Measurements from ENCODE around the gene IL10RA.

The IL10RA gene

DNA sequence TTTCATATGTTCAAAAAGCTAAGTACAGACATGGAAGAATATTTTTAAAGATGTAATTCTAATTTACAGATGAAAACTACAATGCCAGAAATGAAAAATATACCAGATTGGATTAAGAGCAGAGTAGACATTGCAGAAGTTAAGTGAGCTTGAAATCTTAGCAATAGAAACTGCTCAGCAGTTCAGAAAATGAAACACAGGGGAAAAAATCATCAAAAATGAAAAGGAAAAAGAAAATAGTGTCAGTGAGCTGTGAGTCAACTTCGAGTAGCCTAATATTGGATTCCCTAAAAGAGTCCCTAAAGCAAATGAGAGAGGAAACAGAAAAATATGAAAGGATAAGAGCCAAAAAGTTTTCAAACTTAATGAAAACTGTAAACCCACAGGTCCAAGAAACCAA, 25.8 kb upstream of the IL10RA start:
- no peaks in the 10 kb centered on the region for H3K36me3 ChIP-seq (replicated peaks; ENCODE audit: insufficient read depth, low read length)
- no peaks in the 10 kb centered on the region for H4K20me1 ChIP-seq (ENCODE audit: insufficient read depth, low read length)
- no peaks in the 10 kb centered on the region for H3K27me3 ChIP-seq (replicated peaks; ENCODE audit: insufficient read depth, low read length)
- peak overlapping the region; percentile 30; the same call in 1 of the 2 replicates for H3K4me2 ChIP-seq (ENCODE audit: low read depth, low read length)
- no peak overlapping the region for H3K9ac ChIP-seq (ENCODE audit: low read length)
- H3K4me3 ChIP-seq (ENCODE audit: low read length) = no peak overlapping the region
- TF ChIP-seq, protein P1, sequence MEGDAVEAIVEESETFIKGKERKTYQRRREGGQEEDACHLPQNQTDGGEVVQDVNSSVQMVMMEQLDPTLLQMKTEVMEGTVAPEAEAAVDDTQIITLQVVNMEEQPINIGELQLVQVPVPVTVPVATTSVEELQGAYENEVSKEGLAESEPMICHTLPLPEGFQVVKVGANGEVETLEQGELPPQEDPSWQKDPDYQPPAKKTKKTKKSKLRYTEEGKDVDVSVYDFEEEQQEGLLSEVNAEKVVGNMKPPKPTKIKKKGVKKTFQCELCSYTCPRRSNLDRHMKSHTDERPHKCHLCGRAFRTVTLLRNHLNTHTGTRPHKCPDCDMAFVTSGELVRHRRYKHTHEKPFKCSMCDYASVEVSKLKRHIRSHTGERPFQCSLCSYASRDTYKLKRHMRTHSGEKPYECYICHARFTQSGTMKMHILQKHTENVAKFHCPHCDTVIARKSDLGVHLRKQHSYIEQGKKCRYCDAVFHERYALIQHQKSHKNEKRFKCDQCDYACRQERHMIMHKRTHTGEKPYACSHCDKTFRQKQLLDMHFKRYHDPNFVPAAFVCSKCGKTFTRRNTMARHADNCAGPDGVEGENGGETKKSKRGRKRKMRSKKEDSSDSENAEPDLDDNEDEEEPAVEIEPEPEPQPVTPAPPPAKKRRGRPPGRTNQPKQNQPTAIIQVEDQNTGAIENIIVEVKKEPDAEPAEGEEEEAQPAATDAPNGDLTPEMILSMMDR (IDR thresholded peaks at IDR 0.05; ENCODE audit: low read length) = no peak
- TF ChIP-seq EZH2phosphoT487 (IDR thresholded peaks at IDR 0.05; ENCODE audit: low read length) = no peak
- no peak for TF ChIP-seq EZH2 (optimal IDR thresholded peaks at IDR 0.05; ENCODE audit: low read depth, low read length)
- H3K9me3 ChIP-seq (replicated peaks; ENCODE audit: insufficient read depth, low read length) = no peaks in the 10 kb centered on the region
- no peaks in the 10 kb centered on the region for H3K79me2 ChIP-seq (ENCODE audit: low read length)
- peaks cover 7% of the 10 kb centered on the region; the same call in 1 of the 2 replicates for H3F3A ChIP-seq (ENCODE audit: insufficient read depth, low read length)
- peaks cover 15% of the 10 kb centered on the region for H3K4me1 ChIP-seq (ENCODE audit: low read length)
- no peak overlapping the region for H2AFZ ChIP-seq (ENCODE audit: low read length)
- H3K27ac ChIP-seq (ENCODE audit: low read length) = no peak overlapping the region
- DNase-seq = no peak
- H3K9me2 ChIP-seq (replicated peaks; ENCODE audit: insufficient read depth, low read length) = no peaks in the 10 kb centered on the region

DNA sequence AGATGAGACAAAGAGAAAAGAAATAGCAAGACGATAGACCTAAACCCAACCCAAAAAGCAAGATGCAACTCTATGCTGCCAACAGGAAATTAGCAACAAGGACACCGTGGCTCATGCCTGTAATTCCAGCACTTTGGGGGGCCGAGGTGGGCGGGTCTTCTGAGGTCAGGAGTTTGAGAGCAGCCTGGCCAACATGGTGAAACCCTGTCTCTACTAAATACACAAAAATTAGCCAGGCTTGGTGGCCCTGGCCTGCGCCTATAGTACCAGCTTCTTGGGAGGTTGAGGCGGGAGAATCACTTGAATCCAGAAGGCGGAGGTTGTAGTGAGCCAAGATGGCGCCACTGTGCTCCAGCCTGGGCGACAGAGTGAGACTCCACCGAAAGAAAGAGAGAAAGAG, 24.3 kb upstream of the IL10RA start:
- no peaks in the 10 kb centered on the region for H3K9me3 ChIP-seq (replicated peaks; ENCODE audit: insufficient read depth, low read length)
- no peak overlapping the region for H3K9ac ChIP-seq (ENCODE audit: low read length)
- no peak overlapping the region for H3K4me3 ChIP-seq (ENCODE audit: low read length)
- H3K36me3 ChIP-seq (replicated peaks; ENCODE audit: insufficient read depth, low read length) = no peaks in the 10 kb centered on the region
- peaks cover 7% of the 10 kb centered on the region; the same call in 1 of the 2 replicates for H3F3A ChIP-seq (ENCODE audit: insufficient read depth, low read length)
- H3K9me2 ChIP-seq (replicated peaks; ENCODE audit: insufficient read depth, low read length) = no peaks in the 10 kb centered on the region
- TF ChIP-seq, protein P1 (IDR thresholded peaks at IDR 0.05; ENCODE audit: low read length) = no peak
- no peak for TF ChIP-seq EZH2 (optimal IDR thresholded peaks at IDR 0.05; ENCODE audit: low read depth, low read length)
- no peak for TF ChIP-seq EZH2phosphoT487 (IDR thresholded peaks at IDR 0.05; ENCODE audit: low read length)
- no peak overlapping the region for H3K4me2 ChIP-seq (ENCODE audit: low read depth, low read length)
- no peaks in the 10 kb centered on the region for H3K79me2 ChIP-seq (ENCODE audit: low read length)
- no peaks in the 10 kb centered on the region for H3K27me3 ChIP-seq (replicated peaks; ENCODE audit: insufficient read depth, low read length)
- no peak for DNase-seq
- H4K20me1 ChIP-seq (ENCODE audit: insufficient read depth, low read length) = no peaks in the 10 kb centered on the region
- no peak overlapping the region for H3K27ac ChIP-seq (ENCODE audit: low read length)
- H3K4me1 ChIP-seq (ENCODE audit: low read length) = peaks cover 15% of the 10 kb centered on the region
- no peak overlapping the region for H2AFZ ChIP-seq (ENCODE audit: low read length)

DNA sequence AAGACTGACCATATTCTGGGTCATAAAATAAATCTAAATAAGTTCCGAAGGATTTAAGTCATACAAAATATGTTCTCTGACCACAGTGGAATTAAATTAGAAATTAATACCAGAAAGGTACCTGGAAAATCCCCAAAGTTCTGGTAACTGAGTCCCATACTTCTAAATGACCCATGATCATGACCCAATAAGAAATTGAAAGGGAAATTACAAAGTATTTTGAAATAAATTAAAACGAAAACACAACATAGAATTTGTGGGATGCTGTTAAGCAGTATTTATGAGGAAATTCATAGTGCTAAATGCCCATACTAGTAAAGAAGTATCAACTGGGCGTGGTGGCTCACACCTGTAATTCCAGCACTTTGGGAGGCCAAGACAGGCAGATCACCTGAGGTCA, 23.4 kb upstream of the IL10RA start:
- Histone ChIP-seq H3F3A (ENCODE audit: insufficient read depth, low read length) (peaks cover 7% of the 10 kb centered on the region; the same call in 1 of the 2 replicates), H3K4me3 (ENCODE audit: low read length) (no peak overlapping the region), H3K9me3 (replicated peaks; ENCODE audit: insufficient read depth, low read length) (no peaks in the 10 kb centered on the region), H2AFZ (ENCODE audit: low read length) (no peak overlapping the region), H3K4me1 (ENCODE audit: low read length) (peaks cover 15% of the 10 kb centered on the region), H3K9me2 (replicated peaks; ENCODE audit: insufficient read depth, low read length) (no peaks in the 10 kb centered on the region), H3K9ac (ENCODE audit: low read length) (no peak overlapping the region), H4K20me1 (ENCODE audit: insufficient read depth, low read length) (no peaks in the 10 kb centered on the region), H3K79me2 (ENCODE audit: low read length) (no peaks in the 10 kb centered on the region), H3K36me3 (replicated peaks; ENCODE audit: insufficient read depth, low read length) (no peaks in the 10 kb centered on the region), H3K4me2 (ENCODE audit: low read depth, low read length) (no peak overlapping the region), H3K27me3 (replicated peaks; ENCODE audit: insufficient read depth, low read length) (no peaks in the 10 kb centered on the region), H3K27ac (ENCODE audit: low read length) (no peak overlapping the region)
- DNase-seq = no peak
- no peak for TF ChIP-seq EZH2phosphoT487 (IDR thresholded peaks at IDR 0.05; ENCODE audit: low read length)
- TF ChIP-seq, protein P1 (IDR thresholded peaks at IDR 0.05; ENCODE audit: low read length) = no peak
- TF ChIP-seq EZH2 (optimal IDR thresholded peaks at IDR 0.05; ENCODE audit: low read depth, low read length) = no peak

Data from MM.1S (cell line).